ENCODE measurements around the gene FAM53B.

The FAM53B gene

GRCh38 chr10:124713679-124714255 lies 30.4 kb downstream of the FAM53B start:
- DNase-seq (ENCODE audit: low read depth) = no peak
- no peak for TF ChIP-seq CTCF (conservative IDR thresholded peaks at IDR 0.05; ENCODE audit: control insufficient read depth, insufficient read depth, low read depth, low read length)
- no peak overlapping the region for H3K4me3 ChIP-seq (ENCODE audit: control insufficient read depth, low read depth, low read length)

GRCh38 chr10:124712704-124713407 lies 31.3 kb downstream of the FAM53B start:
- TF ChIP-seq CTCF (conservative IDR thresholded peaks at IDR 0.05; ENCODE audit: control insufficient read depth, insufficient read depth, low read depth, low read length) = no peak
- H3K4me3 ChIP-seq (ENCODE audit: control insufficient read depth, low read depth, low read length) = no peak overlapping the region
- DNase-seq (ENCODE audit: low read depth) = no peak

- no peak overlapping the region for H3K4me3 ChIP-seq (ENCODE audit: control insufficient read depth, low read depth, low read length)
- no peak for TF ChIP-seq CTCF (conservative IDR thresholded peaks at IDR 0.05; ENCODE audit: control insufficient read depth, insufficient read depth, low read depth, low read length)
- no peak for DNase-seq (ENCODE audit: low read depth)
Observed at GRCh38 chr10:124711145-124711544, 33.0 kb downstream of the FAM53B start.

- no peak overlapping the region for H3K4me3 ChIP-seq (ENCODE audit: control insufficient read depth, low read depth, low read length)
- TF ChIP-seq CTCF (conservative IDR thresholded peaks at IDR 0.05; ENCODE audit: control insufficient read depth, insufficient read depth, low read depth, low read length) = no peak
- DNase-seq (ENCODE audit: low read depth) = no peak
Observed at GRCh38 chr10:124710266-124710881, 33.8 kb downstream of the FAM53B start.

GRCh38 chr10:124709861-124710260 lies 34.3 kb downstream of the FAM53B start:
- no peak for TF ChIP-seq CTCF (conservative IDR thresholded peaks at IDR 0.05; ENCODE audit: control insufficient read depth, insufficient read depth, low read depth, low read length)
- DNase-seq (ENCODE audit: low read depth) = no peak
- H3K4me3 ChIP-seq (ENCODE audit: control insufficient read depth, low read depth, low read length) = no peak overlapping the region

GRCh38 chr10:124708922-124709520 lies 35.2 kb downstream of the FAM53B start:
- no peak for DNase-seq (ENCODE audit: low read depth)
- no peak overlapping the region for H3K4me3 ChIP-seq (ENCODE audit: control insufficient read depth, low read depth, low read length)

More at GRCh38 chr10:124708922-124709520, 35.2 kb downstream of the FAM53B start:
- TF ChIP-seq CTCF (conservative IDR thresholded peaks at IDR 0.05; ENCODE audit: control insufficient read depth, insufficient read depth, low read depth, low read length) = no peak
